NCI-H69 (cell line): Measurements from ENCODE around the gene MAP3K6.
A peak's percentile ranks its signal among the peaks of the same experiment; 100 is the strongest.

Experiments used
- DNase-seq: peaks from one replicate; lab custom pipeline; 2025; lab: John Stamatoyannopoulos, UW

The MAP3K6 gene

DNA sequence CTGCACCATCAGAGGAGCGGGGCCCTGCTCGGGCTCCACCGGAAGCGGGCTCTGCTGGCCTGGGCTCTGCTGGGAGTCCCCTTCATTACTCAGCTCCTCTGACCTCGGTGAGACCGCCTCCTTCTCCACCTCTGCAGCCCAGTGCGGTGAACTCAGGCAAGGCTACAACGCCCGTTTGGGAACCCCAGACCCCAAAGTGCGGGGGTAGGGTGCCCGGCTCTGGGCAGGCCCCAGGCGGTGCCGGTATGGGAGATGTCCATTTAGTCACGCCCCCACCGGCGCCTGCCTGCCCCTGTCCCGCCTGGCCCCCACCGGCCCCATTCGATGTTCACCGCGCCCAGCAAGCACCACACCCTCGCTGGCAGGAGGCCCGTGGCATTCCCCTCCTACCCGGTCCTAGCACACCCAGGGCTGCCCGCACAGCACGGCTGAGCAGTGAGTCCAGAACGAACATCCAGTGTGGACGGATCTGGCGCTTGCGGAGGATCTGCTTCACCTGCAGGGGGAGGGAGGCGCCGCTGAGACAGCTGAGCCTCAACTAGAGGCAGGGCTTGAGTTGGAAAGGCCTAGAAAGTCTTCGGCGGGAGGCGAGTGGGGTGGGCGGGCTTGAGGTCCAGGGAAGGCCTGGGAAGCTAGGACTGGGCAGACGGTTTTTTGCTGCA lies 10.0 kb downstream of the MAP3K6 start:
- peak; percentile 28 for DNase-seq

DNA sequence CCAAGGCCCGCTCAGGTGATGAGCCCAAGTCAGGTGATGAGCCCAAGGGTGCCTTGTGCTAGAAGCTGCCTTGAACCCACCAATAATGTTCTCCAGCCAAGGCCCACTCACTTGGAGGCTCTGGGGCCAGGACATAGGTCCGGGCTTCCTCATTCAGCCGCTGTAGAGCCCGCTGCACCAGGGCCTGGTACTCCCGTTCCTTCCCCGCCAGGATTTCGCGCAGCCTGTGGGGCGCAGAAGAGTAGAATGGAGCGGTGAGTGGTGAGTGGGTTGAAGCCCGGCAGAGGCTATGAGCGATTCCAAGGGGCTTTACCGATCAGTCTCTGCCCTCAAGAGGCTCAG lies 10.5 kb downstream of the MAP3K6 start:
- no peak for DNase-seq

GRCh38 chr1:27355683-27356082 lies 11.1 kb downstream of the MAP3K6 start:
- DNase-seq = no peak

DNA sequence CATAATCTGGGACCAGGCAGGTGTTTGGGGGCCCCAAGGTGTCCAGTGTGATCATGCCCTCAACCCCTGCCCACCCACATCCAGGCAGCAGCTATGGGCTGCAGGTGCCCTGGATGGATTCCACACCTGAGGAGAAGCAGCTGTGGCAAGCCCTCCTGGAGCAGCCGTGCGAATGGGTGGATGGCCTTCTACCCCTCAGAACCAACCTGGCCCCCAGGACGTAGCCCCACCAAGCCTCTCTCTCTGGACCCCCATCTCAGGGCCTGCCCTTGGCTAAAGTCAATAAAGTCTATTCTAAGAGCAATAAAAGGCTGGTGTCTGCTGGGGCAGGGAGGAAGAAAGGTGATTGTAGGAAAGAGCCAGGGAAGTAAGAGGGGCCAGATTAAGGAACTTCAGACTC lies 13.1 kb downstream of the MAP3K6 start:
- DNase-seq = no peak

GRCh38 chr1:27353166-27353565 lies 13.6 kb downstream of the MAP3K6 start:
- no peak for DNase-seq

DNA sequence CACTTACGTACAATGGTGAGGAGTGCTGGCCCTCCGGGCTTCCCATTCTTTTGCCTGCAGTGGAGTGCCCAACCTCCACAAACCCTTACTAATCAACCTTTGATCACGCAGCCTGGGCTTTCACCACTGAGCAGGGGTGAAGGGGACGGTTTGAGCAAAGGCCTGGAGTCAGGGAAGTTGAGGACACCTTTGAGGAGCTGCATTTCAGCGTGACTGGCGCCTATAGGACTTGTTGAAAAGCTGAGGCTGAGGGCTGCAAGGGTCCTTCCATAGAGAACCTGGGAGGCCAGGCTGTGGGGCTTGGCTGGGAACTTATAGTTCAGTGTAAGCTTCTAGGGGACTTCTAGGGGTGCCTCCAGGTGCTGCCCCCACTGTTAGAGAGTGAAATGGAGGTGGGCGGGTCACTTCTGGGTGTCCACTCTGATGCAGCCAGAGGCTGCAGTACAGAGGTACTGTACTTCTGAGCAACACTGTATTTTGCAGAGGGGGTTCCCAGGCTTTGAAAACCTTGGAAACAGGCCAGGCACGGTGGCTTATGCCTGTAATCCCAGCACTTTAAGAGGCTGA lies 15.1 kb downstream of the MAP3K6 start:
- DNase-seq = no peak

- DNase-seq = no peak
Measured at GRCh38 chr1:27350663-27351540, 15.9 kb downstream of the MAP3K6 start.

GRCh38 chr1:27349784-27350662 lies 16.7 kb downstream of the MAP3K6 start:
- DNase-seq = peak; percentile 86

DNA sequence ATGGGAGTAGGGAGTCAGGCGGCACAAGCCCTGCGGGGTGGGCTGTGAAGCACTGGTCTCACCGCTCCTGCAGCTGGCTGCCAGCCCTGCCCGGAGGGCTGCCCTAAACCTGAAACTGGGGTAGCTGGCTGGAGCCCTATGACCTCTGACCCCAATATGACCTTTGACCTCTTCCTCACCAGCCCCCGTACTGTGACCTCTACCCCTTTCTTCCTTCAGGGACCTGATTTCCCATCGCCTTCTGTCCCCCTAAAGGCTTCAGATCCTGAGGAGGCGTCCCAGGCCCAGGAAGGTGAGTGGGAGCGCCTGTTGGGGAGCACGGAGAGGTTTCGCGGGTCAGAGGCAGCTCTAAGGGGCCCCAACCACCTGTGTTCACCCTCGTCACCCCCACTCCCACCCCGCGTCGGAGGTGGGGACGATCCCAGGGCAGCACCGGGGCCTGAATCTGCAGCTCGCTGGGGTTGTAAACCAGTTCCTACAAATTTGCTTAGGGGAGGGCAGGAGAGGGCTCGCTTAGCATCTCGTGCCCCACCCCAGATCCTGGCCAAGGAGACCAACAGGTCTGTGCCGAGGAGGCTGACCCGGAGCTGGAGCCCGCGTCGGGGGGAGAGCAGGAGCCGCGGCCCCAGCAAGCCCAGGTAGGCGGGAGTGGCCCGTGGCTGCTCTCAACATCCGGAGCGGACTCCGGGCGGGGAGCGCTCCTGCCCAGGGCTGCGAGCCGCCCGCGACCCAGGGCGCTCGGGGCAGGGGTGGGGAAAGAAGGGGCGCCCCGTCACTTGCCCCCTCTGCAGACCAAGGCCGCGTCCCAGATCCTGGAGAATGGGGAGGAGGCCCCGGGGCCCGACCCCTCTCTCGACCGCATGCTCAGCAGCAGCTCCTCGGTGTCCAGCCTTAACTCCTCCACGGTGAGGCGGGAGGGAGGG lies 17.6 kb downstream of the MAP3K6 start:
- DNase-seq = peak; percentile 87

DNA sequence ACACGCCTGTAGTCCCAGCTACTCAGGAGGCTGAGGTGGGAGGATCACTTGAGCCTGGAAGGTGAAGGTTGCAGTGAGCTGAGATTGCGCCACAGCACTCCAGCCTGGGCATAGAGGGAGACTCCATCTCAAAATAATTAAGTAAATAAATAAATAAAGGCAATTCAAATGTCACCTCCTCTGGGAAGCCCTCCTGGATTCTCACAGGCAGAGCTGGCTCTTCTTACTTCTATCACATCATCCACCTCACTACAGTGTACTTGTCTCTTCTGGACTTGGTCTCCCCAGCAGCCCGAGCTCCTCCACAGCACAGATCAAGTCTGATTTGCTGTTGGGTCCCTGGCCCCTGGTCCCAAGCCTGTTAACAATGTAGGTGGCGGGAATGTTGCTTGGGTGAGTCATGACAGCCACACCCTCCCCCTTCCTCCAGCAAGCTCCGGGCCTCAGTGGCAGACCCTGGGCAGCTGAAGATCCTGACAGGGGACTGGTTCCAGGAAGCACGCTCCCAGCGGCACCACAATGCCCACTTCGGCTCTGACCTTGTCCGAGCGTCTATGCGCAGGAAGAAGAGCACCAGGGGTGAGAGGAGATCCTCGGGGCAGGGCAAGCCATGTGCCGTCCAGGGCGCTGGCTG lies 19.7 kb downstream of the MAP3K6 start:
- DNase-seq = no peak

- no peak for DNase-seq
Measured at GRCh38 chr1:27346357-27346756, 20.4 kb downstream of the MAP3K6 start.

- DNase-seq = no peak
Measured at GRCh38 chr1:27345272-27345671, 21.5 kb downstream of the MAP3K6 start.

- DNase-seq = no peak
Measured at GRCh38 chr1:27343639-27344025, 23.1 kb downstream of the MAP3K6 start.

- DNase-seq = peak; percentile 81
Measured at GRCh38 chr1:27342778-27343638, 23.8 kb downstream of the MAP3K6 start.

DNA sequence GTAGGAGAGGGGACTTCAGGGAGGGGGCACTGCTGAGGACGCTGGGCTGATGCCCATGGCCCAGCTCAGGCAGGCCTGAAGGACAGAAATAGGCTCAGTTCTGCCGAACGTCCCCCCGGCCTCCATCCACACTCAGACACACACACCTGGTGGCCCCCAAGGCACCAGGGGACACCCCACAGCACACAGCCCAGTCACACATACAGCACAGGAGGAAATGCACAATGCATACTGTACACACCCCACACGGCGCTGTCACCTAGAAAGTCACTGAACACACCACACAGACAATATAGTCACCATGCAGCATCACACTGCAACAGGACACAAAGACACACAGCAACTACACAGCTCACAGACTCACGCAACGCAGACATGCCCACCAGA lies 24.4 kb downstream of the MAP3K6 start:
- DNase-seq = peak; percentile 33

- DNase-seq = peak; percentile 82
Measured at GRCh38 chr1:27341525-27342252, 25.1 kb downstream of the MAP3K6 start, which contains the start of gene SYTL1. Gene SYTL1, plus strand, starts transcription at chr1:27342022. Its CDS starts 3,313 bp downstream, at chr1:27345335.

GRCh38 chr1:27339213-27339612 lies 27.5 kb downstream of the MAP3K6 start:
- no peak for DNase-seq

DNA sequence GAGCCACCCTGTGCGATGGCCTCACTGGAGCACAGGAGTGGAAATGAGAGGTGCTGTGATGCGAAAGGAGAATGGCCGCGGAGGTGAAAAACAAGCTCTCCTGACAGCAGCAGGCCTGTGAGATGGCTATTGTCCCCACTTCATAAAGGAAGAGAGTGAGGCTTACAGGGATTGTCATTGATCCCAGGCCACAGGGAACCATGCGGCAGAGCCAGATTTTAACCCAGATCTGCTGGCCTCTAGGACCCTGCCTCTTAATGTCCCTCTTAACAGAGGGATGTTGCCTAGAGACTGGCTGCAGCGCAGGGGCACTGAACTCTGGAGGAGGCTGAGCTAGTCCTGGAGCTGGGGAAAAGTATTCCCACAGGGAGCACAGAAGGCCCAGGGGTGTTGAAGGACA lies 28.0 kb downstream of the MAP3K6 start:
- no peak for DNase-seq

GRCh38 chr1:27336756-27337155 lies 30.0 kb downstream of the MAP3K6 start:
- no peak for DNase-seq
